Body of pancreas (tissue), 4 donors: ENCODE data around the gene XPO6.

Experiments used
- POLR2A ChIP-seq, 3 donors: fragments of 450-650 bp; IDR thresholded peaks; one replicate each; pipeline ENCODE4 v1.6.1; 2016; ENCODE audit warnings: antibody characterized with exemption in 3 of 3, mild to moderate bottlenecking in 2 of 3
- TF ChIP-seq, protein P1 (sequence below), 7 experiments: fragments of 450-650 bp in 4 of 7; fragments of 200-600 bp in 3 of 7; sonication (generic) in 3 of 7; IDR thresholded peaks; one replicate each; pipeline ENCODE4 v1.5.1; 2016 to 2019; ENCODE audit warnings: antibody characterized with exemption in 7 of 7

DNA sequence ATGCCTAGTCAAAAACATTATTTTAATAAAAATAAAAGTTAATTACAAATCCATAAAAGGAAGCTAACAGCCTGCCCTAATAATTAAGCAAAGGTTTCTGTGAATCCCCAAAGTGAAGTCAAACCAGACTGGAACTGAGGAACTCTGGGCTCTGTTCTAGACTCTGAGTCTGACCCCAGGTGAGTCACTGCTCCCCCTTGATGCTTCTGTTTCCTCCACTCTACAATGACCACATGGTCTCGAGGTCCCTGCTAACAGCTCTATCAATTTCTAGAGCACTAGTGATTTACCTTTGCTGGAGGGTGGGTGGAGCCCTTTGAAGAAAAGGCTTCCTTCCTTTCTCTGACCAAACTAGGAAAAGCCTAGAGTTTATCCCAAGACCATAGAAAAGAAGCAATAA is 32.4 kb downstream of the XPO6 start:
- TF ChIP-seq, protein P1, sequence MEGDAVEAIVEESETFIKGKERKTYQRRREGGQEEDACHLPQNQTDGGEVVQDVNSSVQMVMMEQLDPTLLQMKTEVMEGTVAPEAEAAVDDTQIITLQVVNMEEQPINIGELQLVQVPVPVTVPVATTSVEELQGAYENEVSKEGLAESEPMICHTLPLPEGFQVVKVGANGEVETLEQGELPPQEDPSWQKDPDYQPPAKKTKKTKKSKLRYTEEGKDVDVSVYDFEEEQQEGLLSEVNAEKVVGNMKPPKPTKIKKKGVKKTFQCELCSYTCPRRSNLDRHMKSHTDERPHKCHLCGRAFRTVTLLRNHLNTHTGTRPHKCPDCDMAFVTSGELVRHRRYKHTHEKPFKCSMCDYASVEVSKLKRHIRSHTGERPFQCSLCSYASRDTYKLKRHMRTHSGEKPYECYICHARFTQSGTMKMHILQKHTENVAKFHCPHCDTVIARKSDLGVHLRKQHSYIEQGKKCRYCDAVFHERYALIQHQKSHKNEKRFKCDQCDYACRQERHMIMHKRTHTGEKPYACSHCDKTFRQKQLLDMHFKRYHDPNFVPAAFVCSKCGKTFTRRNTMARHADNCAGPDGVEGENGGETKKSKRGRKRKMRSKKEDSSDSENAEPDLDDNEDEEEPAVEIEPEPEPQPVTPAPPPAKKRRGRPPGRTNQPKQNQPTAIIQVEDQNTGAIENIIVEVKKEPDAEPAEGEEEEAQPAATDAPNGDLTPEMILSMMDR (IDR thresholded peaks at IDR 0.05), result no peak
- TF ChIP-seq POLR2A (IDR thresholded peaks at IDR 0.05), result no peak
